Measurements from ENCODE around the gene PFN4. TPM values are rescaled to one million over a fixed set of nuclear protein-coding genes. Genes with fewer than 3 reads are reported as not detected.
A peak's percentile ranks its signal among the peaks of the same experiment; 100 is the strongest.
"Not testable (repeated sequence)": the region's sequence is repeated elsewhere in the genome, so short reads cannot be mapped to it uniquely, and the experiment has no call there.

The PFN4 gene
- polyA plus RNA-seq, 3 donors, result 2.0 to 3.5 (median 2.5) TPM

- no peak for DNase-seq
Observed at GRCh38 chr2:24115057-24115456, 8.1 kb downstream of the PFN4 start.

GRCh38 chr2:24111407-24111901, 11.7 kb downstream of the PFN4 start:
- no peak for DNase-seq

GRCh38 chr2:24110660-24111303, 12.4 kb downstream of the PFN4 start:
- no peak for DNase-seq

- not testable (repeated sequence) for DNase-seq
Observed at GRCh38 chr2:24109431-24109830, 13.7 kb downstream of the PFN4 start.

GRCh38 chr2:24107336-24107735, 15.8 kb downstream of the PFN4 start:
- DNase-seq, result no peak

GRCh38 chr2:24106786-24107185, 16.3 kb downstream of the PFN4 start:
- DNase-seq, result no peak

GRCh38 chr2:24105816-24106215, 17.3 kb downstream of the PFN4 start:
- no peak for DNase-seq

- no peak for DNase-seq
Observed at GRCh38 chr2:24104906-24105305, 18.2 kb downstream of the PFN4 start.

GRCh38 chr2:24104110-24104650, 19.0 kb downstream of the PFN4 start:
- DNase-seq, result no peak

GRCh38 chr2:24102677-24103076, 20.5 kb downstream of the PFN4 start:
- no peak for DNase-seq

GRCh38 chr2:24101992-24102391, 21.1 kb downstream of the PFN4 start:
- no peak for DNase-seq

- not testable (repeated sequence) for DNase-seq
Observed at GRCh38 chr2:24100732-24101131, 22.4 kb downstream of the PFN4 start.

GRCh38 chr2:24095171-24095677, 27.9 kb downstream of the PFN4 start:
- not testable (repeated sequence) for DNase-seq

GRCh38 chr2:24093270-24093669, 29.9 kb downstream of the PFN4 start:
- DNase-seq, result not testable (repeated sequence)

- DNase-seq, result no peak
Observed at GRCh38 chr2:24088821-24089359, 34.2 kb downstream of the PFN4 start.

- no peak for DNase-seq
Observed at GRCh38 chr2:24087032-24087431, 36.1 kb downstream of the PFN4 start.

- no peak for DNase-seq
Observed at GRCh38 chr2:24086241-24086640, 36.9 kb downstream of the PFN4 start.

- no peak for DNase-seq
Observed at GRCh38 chr2:24085200-24085489, 38.0 kb downstream of the PFN4 start.

GRCh38 chr2:24084386-24085199, 38.5 kb downstream of the PFN4 start, which contains the start of gene TP53I3:
Gene TP53I3 (minus strand): TSS chr2:24084834. CDS start chr2:24084326, 508 bp downstream.
- DNase-seq, result peak; percentile 91

GRCh38 chr2:24083567-24084385, 39.4 kb downstream of the PFN4 start:
- DNase-seq, result peak; percentile 82

- DNase-seq, result no peak
Observed at GRCh38 chr2:24082787-24083566, 40.2 kb downstream of the PFN4 start.
